ENCODE data around the gene IQSEC3.
"Not testable (repeated sequence)": the region's sequence is repeated elsewhere in the genome, so short reads cannot be mapped to it uniquely, and the experiment has no call there.

Gene IQSEC3

GRCh38 chr12:76551-76950 is 10.0 kb downstream of the IQSEC3 start:
- H3K9ac ChIP-seq, H3K27me3 ChIP-seq, H3K4me2 ChIP-seq, H3K9me3 ChIP-seq, H3K4me3 ChIP-seq, H3K36me3 ChIP-seq, H4K20me1 ChIP-seq, H3K27ac ChIP-seq, H3K4me1 ChIP-seq: not testable (repeated sequence)

DNA sequence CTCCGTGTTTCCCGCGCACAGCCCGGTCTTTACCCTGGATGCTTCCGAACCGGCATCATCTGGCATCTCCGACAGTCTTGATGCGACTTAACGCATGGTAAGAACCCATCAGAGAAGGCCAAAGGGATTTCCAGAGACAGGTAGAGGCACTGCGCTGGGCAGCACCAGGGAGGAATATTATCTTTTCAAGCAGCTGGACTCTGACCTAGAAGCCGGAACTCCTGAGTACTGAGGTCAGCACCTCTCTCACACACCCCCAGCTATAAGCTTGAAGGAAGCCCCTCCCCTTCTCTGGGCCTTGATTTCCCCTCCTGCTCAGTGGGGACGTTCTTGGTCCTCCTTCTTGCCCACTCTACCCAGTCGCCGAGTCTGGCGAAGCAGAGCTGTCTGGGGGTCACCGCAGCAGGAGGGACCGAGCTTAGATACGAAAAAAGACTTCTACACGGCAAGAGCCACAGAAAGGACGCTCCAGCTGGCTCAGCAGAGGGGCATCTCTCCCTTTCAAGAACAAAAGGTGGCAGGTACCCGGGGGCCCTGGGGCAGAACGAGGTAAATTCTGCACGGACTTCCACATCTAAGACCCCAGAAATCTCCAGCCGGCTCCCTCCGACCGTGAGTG is 10.6 kb downstream of the IQSEC3 start:
- not testable (repeated sequence) for H3K4me3 ChIP-seq, H3K4me1 ChIP-seq, H3K9me3 ChIP-seq, H3K36me3 ChIP-seq, H3K27ac ChIP-seq, H3K27me3 ChIP-seq, H4K20me1 ChIP-seq, H3K9ac ChIP-seq, H3K4me2 ChIP-seq

DNA sequence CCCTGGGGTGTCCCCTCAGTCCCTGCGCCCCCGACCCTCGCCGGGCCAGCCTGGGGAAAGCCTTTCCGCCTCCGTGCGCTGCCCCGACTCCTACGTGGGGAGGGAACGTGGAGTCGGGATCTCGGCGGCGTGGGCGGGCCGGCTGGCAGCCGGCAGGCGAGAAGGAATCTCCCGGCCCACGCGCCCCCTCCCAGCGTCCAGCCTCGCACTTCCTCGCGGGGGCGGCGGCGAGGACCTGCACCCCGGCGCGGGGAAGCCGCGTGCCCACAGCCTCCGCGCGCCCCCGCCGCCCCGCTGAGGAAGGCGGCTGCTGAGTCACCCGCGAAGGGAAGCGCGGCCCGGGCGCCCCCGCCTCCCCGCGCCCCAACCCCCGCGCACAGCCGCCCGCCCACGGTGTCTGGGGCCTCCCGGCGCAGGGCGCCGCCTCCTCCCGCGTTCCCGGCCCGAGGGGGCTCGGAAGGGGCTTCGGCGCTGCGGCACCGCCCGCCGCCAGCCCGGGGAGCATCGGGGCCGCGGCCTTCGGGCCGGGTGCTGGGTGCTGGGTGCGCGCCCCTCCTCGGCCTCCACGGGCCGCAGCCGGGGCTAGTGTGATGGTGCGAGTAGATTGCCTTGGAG is 11.3 kb downstream of the IQSEC3 start:
- H3K9ac ChIP-seq, H3K36me3 ChIP-seq, H3K9me3 ChIP-seq, H3K4me3 ChIP-seq, H4K20me1 ChIP-seq, H3K4me2 ChIP-seq, H3K27ac ChIP-seq, H3K27me3 ChIP-seq, H3K4me1 ChIP-seq: not testable (repeated sequence)

GRCh38 chr12:78981-79380 is 12.4 kb downstream of the IQSEC3 start:
- no peaks in the 10 kb centered on the region for H4K20me1 ChIP-seq
- no peaks in the 10 kb centered on the region for H3K36me3 ChIP-seq
- no peaks in the 10 kb centered on the region; the same call in 1 of the 2 replicates for H3K27me3 ChIP-seq
- H3K4me3 ChIP-seq = no peak overlapping the region
- H3K9ac ChIP-seq = no peak overlapping the region
- no peak overlapping the region for H3K27ac ChIP-seq
- no peak overlapping the region for H3K4me2 ChIP-seq
- TF ChIP-seq Cebpa-rat (IDR thresholded peaks at IDR 0.05) = no peak
- no peaks in the 10 kb centered on the region for H3K4me1 ChIP-seq
- no peaks in the 10 kb centered on the region for H3K9me3 ChIP-seq

DNA sequence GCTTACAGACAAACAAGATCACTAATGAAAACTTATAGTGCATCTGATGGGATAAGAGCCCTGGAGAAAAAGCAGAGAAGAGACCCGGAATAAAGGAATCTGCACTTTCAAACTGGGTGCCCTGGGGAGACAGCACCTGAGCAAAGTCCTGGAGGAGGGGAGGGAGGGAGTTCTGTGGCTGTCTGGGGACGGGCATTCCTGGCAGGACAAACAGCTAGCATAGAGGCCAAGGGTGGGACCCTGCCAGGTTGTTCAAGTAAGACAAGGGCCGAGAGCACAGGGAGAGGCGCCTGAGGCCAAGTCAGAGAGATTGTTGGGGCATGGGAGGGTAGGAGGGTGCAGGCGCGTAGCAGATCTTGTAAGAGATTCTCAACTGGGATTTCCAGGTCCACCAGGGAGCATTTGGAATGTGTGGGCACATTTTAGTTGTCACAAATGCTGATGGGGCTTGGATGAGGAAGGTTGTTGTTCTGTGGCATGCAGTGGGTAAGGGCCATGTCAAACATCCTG is 14.2 kb downstream of the IQSEC3 start:
- no peaks in the 10 kb centered on the region for H4K20me1 ChIP-seq
- TF ChIP-seq Cebpa-rat (IDR thresholded peaks at IDR 0.05) = no peak
- no peak overlapping the region for H3K27ac ChIP-seq
- no peaks in the 10 kb centered on the region for H3K36me3 ChIP-seq
- H3K4me1 ChIP-seq = no peaks in the 10 kb centered on the region
- no peak overlapping the region for H3K4me2 ChIP-seq
- no peak overlapping the region for H3K9ac ChIP-seq
- no peaks in the 10 kb centered on the region for H3K9me3 ChIP-seq
- no peaks in the 10 kb centered on the region; the same call in 1 of the 2 replicates for H3K27me3 ChIP-seq
- no peak overlapping the region for H3K4me3 ChIP-seq

- H3K4me1 ChIP-seq = 0 out of 2 replicates have a peak, but pooled peaks cover 4% of the 10 kb centered on the region
- no peak overlapping the region for H3K27ac ChIP-seq
- H3K9ac ChIP-seq = no peak overlapping the region
- no peaks in the 10 kb centered on the region for H3K9me3 ChIP-seq
- H3K27me3 ChIP-seq = no peaks in the 10 kb centered on the region
- TF ChIP-seq Cebpa-rat (IDR thresholded peaks at IDR 0.05) = no peak
- H4K20me1 ChIP-seq = no peaks in the 10 kb centered on the region
- no peaks in the 10 kb centered on the region for H3K36me3 ChIP-seq
- H3K4me3 ChIP-seq = no peak overlapping the region
- no peak overlapping the region for H3K4me2 ChIP-seq
Measured at GRCh38 chr12:82740-83139, 16.2 kb downstream of the IQSEC3 start.

DNA sequence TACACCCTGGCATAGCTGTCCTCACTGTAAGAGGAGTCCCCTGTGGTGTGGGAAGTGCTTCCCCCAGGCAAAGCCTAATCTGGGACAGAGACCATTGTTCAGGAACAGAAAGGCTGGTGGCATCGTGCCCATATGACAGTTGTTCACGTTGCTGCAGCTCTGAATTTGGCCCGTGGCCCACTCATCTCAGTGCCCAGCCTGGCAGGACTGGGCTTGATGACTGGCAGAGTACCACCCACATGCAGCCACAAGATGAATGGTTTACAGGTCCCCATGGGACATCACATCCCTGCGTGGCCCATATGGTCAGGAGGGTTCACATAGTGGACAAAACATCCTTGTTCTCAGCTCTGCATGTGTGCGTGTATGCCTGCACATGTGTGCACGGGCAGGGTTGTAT is 17.5 kb downstream of the IQSEC3 start:
- H3K4me2 ChIP-seq = no peak overlapping the region
- 0 out of 2 replicates have a peak, but pooled peaks cover 4% of the 10 kb centered on the region for H3K4me1 ChIP-seq
- H3K36me3 ChIP-seq = no peaks in the 10 kb centered on the region
- H3K4me3 ChIP-seq = no peak overlapping the region
- H3K27me3 ChIP-seq = no peaks in the 10 kb centered on the region
- H4K20me1 ChIP-seq = no peaks in the 10 kb centered on the region
- no peak overlapping the region for H3K9ac ChIP-seq
- no peak for TF ChIP-seq Cebpa-rat (IDR thresholded peaks at IDR 0.05)
- H3K27ac ChIP-seq = no peak overlapping the region
- H3K9me3 ChIP-seq = peaks cover 7% of the 10 kb centered on the region; the same call in 1 of the 2 replicates

DNA sequence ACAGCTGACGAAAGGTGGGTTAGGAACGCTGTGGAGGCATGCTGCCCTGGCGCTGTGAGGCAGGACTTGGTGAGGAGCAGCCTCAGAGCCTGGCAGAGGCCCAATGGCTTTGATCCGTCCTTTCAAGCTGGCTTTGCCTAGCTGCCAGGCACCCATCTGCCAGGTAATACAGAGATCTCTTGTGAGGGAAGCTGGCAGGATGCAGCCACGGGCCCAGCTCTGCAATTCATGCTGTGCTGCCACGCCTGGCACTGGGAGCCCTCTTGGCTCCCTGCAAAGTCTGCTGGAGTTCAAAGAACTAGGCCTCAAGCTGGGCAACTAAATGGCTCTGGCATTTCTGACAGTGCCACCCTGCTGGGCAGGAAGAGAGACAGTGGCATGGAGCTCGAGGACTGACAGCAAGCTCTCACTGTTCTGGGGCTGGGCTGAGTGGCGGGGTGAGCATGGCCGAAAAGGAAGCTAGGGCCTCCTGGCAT is 18.7 kb downstream of the IQSEC3 start:
- Histone ChIP-seq H3K27me3 (no peaks in the 10 kb centered on the region), H3K4me2 (no peak overlapping the region), H3K9me3 (peaks cover 17% of the 10 kb centered on the region), H3K4me1 (0 out of 2 replicates have a peak, but pooled peaks cover 4% of the 10 kb centered on the region), H3K9ac (no peak overlapping the region), H3K27ac (no peak overlapping the region), H3K36me3 (no peaks in the 10 kb centered on the region), H4K20me1 (no peaks in the 10 kb centered on the region), H3K4me3 (no peak overlapping the region)
- no peak for TF ChIP-seq Cebpa-rat (IDR thresholded peaks at IDR 0.05)

GRCh38 chr12:87315-87714 is 20.7 kb downstream of the IQSEC3 start:
- no peak overlapping the region for H3K27ac ChIP-seq
- H3K4me2 ChIP-seq = no peak overlapping the region
- no peaks in the 10 kb centered on the region for H3K27me3 ChIP-seq
- H4K20me1 ChIP-seq = no peaks in the 10 kb centered on the region
- no peak overlapping the region for H3K4me3 ChIP-seq
- no peak for TF ChIP-seq Cebpa-rat (IDR thresholded peaks at IDR 0.05)
- no peak overlapping the region for H3K9ac ChIP-seq
- H3K9me3 ChIP-seq = peaks cover 37% of the 10 kb centered on the region
- no peaks in the 10 kb centered on the region for H3K36me3 ChIP-seq
- H3K4me1 ChIP-seq = 0 out of 2 replicates have a peak, but pooled peaks cover 4% of the 10 kb centered on the region

GRCh38 chr12:87856-88255 is 21.3 kb downstream of the IQSEC3 start:
- no peaks in the 10 kb centered on the region for H3K36me3 ChIP-seq
- H3K27ac ChIP-seq = no peak overlapping the region
- no peak for TF ChIP-seq Cebpa-rat (IDR thresholded peaks at IDR 0.05)
- H3K9ac ChIP-seq = no peak overlapping the region
- no peaks in the 10 kb centered on the region for H4K20me1 ChIP-seq
- H3K4me3 ChIP-seq = no peak overlapping the region
- H3K9me3 ChIP-seq = peaks cover 38% of the 10 kb centered on the region
- 0 out of 2 replicates have a peak, but pooled peaks cover 4% of the 10 kb centered on the region for H3K4me1 ChIP-seq
- no peak overlapping the region for H3K4me2 ChIP-seq
- no peaks in the 10 kb centered on the region for H3K27me3 ChIP-seq

Measured in BLaER1 (cell line).